IMR-90 (cell line): Measurements from ENCODE around the gene DDX24. TPM values are rescaled to one million over a fixed set of nuclear protein-coding genes. Genes with fewer than 3 reads are reported as not detected.

ENCODE experiments used
- ATAC-seq: fragments of 200-7000 bp; cut with Tn5 transposase; 2 replicates; pipeline ENCODE4 v1.9.1; 2020; ENCODE audit warnings: low read depth, mild to moderate bottlenecking, moderate library complexity
- BruUV-seq: library from RNA; stranded (reverse); fragments of 400-500 nt; replicated peaks from 2 replicates; lab custom pipeline; 2021; lab: Mats Ljungman, UMichigan
- CTCF ChIA-PET: fragments of 300-600 bp; formaldehyde crosslinking; extraction: SDS; loops from one replicate; lab custom pipeline; 2021; ENCODE audit warnings: antibody characterized with exemption; lab: Yijun Ruan, JAX
- POLR2A ChIA-PET: fragments of 300-600 bp; sonication (Branson Sonifier 250); formaldehyde crosslinking; loops from one replicate; lab custom pipeline; 2022; ENCODE audit warnings: antibody characterized with exemption; ENCODE audit not compliant: unreplicated experiment; lab: Charles Lee
- DNase-seq: peaks from one replicate; pipeline ENCODE4 v3.0.0; 2013
- H2AFZ ChIP-seq: replicated peaks from 2 replicates; pipeline ENCODE3; 2013; ENCODE audit warnings: low read length, mild to moderate bottlenecking; ENCODE audit not compliant: poor library complexity
- H2AK5ac ChIP-seq: 2 replicates; pipeline ENCODE4 v1.6.1; 2013; ENCODE audit warnings: low read depth, low read length, inconsistent platforms
- H2AK9ac ChIP-seq: replicated peaks from 2 replicates; pipeline ENCODE3; 2013; ENCODE audit warnings: mild to moderate bottlenecking, low read depth, low read length, moderate library complexity; ENCODE audit not compliant: poor library complexity
- H2BK120ac ChIP-seq: 2 replicates; pipeline ENCODE4 v1.6.1; 2013; ENCODE audit warnings: low read depth, low read length, inconsistent platforms
- H2BK15ac ChIP-seq: 3 replicates; pipeline ENCODE4 v1.6.1; 2013; ENCODE audit warnings: low read depth, low read length, inconsistent platforms
- H2BK20ac ChIP-seq: 2 replicates; pipeline ENCODE4 v1.6.1; 2013; ENCODE audit warnings: low read depth, mild to moderate bottlenecking, inconsistent platforms, low read length, moderate library complexity
- H2BK5ac ChIP-seq: 2 replicates; pipeline ENCODE4 v1.6.1; 2013; ENCODE audit warnings: mild to moderate bottlenecking, low read depth, low read length, inconsistent platforms; ENCODE audit not compliant: poor library complexity, severe bottlenecking
- H3K14ac ChIP-seq: replicated peaks from 2 replicates; pipeline ENCODE4 v1.6.1; 2013; ENCODE audit warnings: low read depth, low read length, inconsistent platforms
- H3K18ac ChIP-seq: 2 replicates; pipeline ENCODE4 v1.6.1; 2013; ENCODE audit warnings: low read depth, low read length, control low read depth
- H3K23ac ChIP-seq: 2 replicates; pipeline ENCODE4 v1.6.1; 2013; ENCODE audit warnings: low read depth, low read length, inconsistent platforms
- H3K27ac ChIP-seq: 2 replicates; pipeline ENCODE4 v1.5.1; 2013; ENCODE audit warnings: mild to moderate bottlenecking, control low read depth, low read length; ENCODE audit not compliant: insufficient read depth
- H3K27me3 ChIP-seq: 2 replicates; pipeline ENCODE4 v1.6.1; 2013; ENCODE audit warnings: low read length; ENCODE audit not compliant: control insufficient read depth, insufficient read depth
- H3K36me3 ChIP-seq: 2 replicates; pipeline ENCODE4 v1.6.1; 2013; ENCODE audit warnings: low read length, mixed read lengths; ENCODE audit not compliant: control insufficient read depth, insufficient read depth
- H3K4ac ChIP-seq: 2 replicates; pipeline ENCODE4 v1.6.1; 2013; ENCODE audit warnings: low read depth, low read length, inconsistent platforms
- H3K4me1 ChIP-seq: 2 replicates; pipeline ENCODE4 v1.6.1; 2013; ENCODE audit warnings: low read length, mixed read lengths; ENCODE audit not compliant: control insufficient read depth, insufficient read depth
- H3K4me2 ChIP-seq: 2 replicates; pipeline ENCODE4 v1.6.1; 2013; ENCODE audit warnings: low read depth, mild to moderate bottlenecking, control low read depth, low read length, moderate library complexity
- H3K4me3 ChIP-seq: 2 replicates; pipeline ENCODE4 v1.5.1; 2013; ENCODE audit warnings: low read depth, mild to moderate bottlenecking, control low read depth, low read length, moderate library complexity; ENCODE audit not compliant: insufficient read depth
- H3K56ac ChIP-seq: 2 replicates; pipeline ENCODE4 v1.6.1; 2013; ENCODE audit warnings: low read length, inconsistent platforms; ENCODE audit not compliant: insufficient read depth; ENCODE audit errors: extremely low read depth
- H3K79me1 ChIP-seq, 2 experiments: 2 replicates each; pipeline ENCODE4 v1.6.1; 2013; ENCODE audit warnings: low read length in 2 of 2, inconsistent platforms in 1 of 2, low read depth in 1 of 2
- H3K9ac ChIP-seq: 2 replicates; pipeline ENCODE4 v1.6.1; 2013; ENCODE audit warnings: low read depth, low read length, control low read depth
- H3K9me1 ChIP-seq: 2 replicates; pipeline ENCODE4 v1.6.1; 2013; ENCODE audit warnings: low read length, inconsistent platforms; ENCODE audit not compliant: insufficient read depth
- H3K9me3 ChIP-seq: 2 replicates; pipeline ENCODE4 v1.6.1; 2013; ENCODE audit warnings: low read length; ENCODE audit not compliant: control insufficient read depth, insufficient read depth
- H4K20me1 ChIP-seq: 2 replicates; pipeline ENCODE4 v1.6.1; 2013; ENCODE audit warnings: low read length, inconsistent platforms; ENCODE audit not compliant: insufficient read depth
- H4K5ac ChIP-seq: 2 replicates; pipeline ENCODE4 v1.6.1; 2013; ENCODE audit warnings: mild to moderate bottlenecking, low read depth, low read length, control low read depth
- H4K8ac ChIP-seq, 2 experiments: 2 replicates each; pipeline ENCODE4 v1.6.1; 2013; ENCODE audit warnings: low read depth in 2 of 2, low read length in 2 of 2, control low read depth in 1 of 2, inconsistent platforms in 1 of 2
- H4K91ac ChIP-seq: 2 replicates; pipeline ENCODE4 v1.6.1; 2013; ENCODE audit warnings: low read depth, low read length, inconsistent platforms; ENCODE audit not compliant: insufficient read depth
- CEBPB ChIP-seq: IDR thresholded peaks from 2 replicates; pipeline ENCODE4 v1.6.1; 2012; ENCODE audit warnings: low read depth, low read length, improper control_type of control experiment
- ELK1 ChIP-seq: fragments of 150-350 bp; IDR thresholded peaks from 2 replicates; pipeline ENCODE4 v1.6.1; 2016; ENCODE audit warnings: low read depth, mild to moderate bottlenecking, low read length, moderate library complexity, borderline replicate concordance
- MAFK ChIP-seq: IDR thresholded peaks from 2 replicates; pipeline ENCODE4 v1.6.1; 2012; ENCODE audit warnings: low read depth, low read length, improper control_type of control experiment
- NFE2L2 ChIP-seq: fragments of 150-350 bp; IDR thresholded peaks from 2 replicates; pipeline ENCODE4 v1.6.1; 2016; ENCODE audit warnings: low read depth, mild to moderate bottlenecking, low read length
- SMC3 ChIP-seq: fragments of 150-350 bp; IDR thresholded peaks from 2 replicates; pipeline ENCODE4 v1.6.1; 2016; ENCODE audit warnings: low read depth, mild to moderate bottlenecking, antibody characterized with exemption, low read length, moderate library complexity
- USF2 ChIP-seq: fragments of 150-350 bp; IDR thresholded peaks from 2 replicates; pipeline ENCODE4 v1.6.1; 2017; ENCODE audit warnings: mild to moderate bottlenecking, antibody characterized with exemption, low read length, low read depth
- WGBS, 2 experiments: methylation state at CpG; one replicate each; pipeline versions ENCODE4 v1.1.5 to v1.1.7; 2013; ENCODE audit warnings: missing lambda C conversion rate in 2 of 2; ENCODE audit not compliant: insufficient read length in 1 of 2; ENCODE audit errors: extremely low coverage in 2 of 2; 5-methylcytosine and 5-hydroxymethylcytosine counted together
- dilution Hi-C: fragments of 300-500 bp; cut with HindIII; formaldehyde crosslinking; loops from one replicate; pipeline ENCODE4 v1.14.3; 2018; ENCODE audit warnings: low sequenced_read_pairs; ENCODE audit not compliant: unreplicated experiment
- in situ Hi-C: fragments of 300-500 bp; cut with MboI; formaldehyde crosslinking; loops from 3 replicates; pipeline ENCODE4 v1.14.3; 2019; ENCODE audit warnings: low sequenced_read_pairs, inconsistent platforms, mixed read lengths
- intact Hi-C: fragments of 100-400 bp; cut with micrococcal nuclease; formaldehyde crosslinking; loops from 2 replicates; pipeline ENCODE4 v1.10.0; 2022
- polyA plus RNA-seq, 3 experiments: library from polyadenylated mRNA; depleted of rRNA; stranded (reverse); fragments of >200 nt; gene quantifications; 2 replicates each; pipeline ENCODE4 v1.2.3, GENCODE V29; 2012; ENCODE audit warnings: low replicate concordance in 1 of 3
- total RNA-seq: library from RNA; depleted of rRNA; stranded (reverse); fragments of >200 nt; gene quantifications from 2 replicates; pipeline ENCODE4 v1.2.3, GENCODE V29; 2012

The DDX24 gene
- total and polyA plus RNA-seq, 2 of the 4 experiments (the other 2 are of a cell fraction): 134 to 155 TPM

- no TSS peak for BruUV-seq
- no peak overlapping the region for H2BK20ac ChIP-seq
- H3K4me3 ChIP-seq: no peak overlapping the region
- no CpG with 5 or more reads among the region's 2 CpGs for WGBS, 2 experiments
- CTCF ChIA-PET: no interaction called here
- no peak overlapping the region for H4K91ac ChIP-seq
- POLR2A ChIA-PET: no interaction called here
- no peak overlapping the region for H3K4ac ChIP-seq
- no peaks in the 10 kb centered on the region for H4K20me1 ChIP-seq
- no peak overlapping the region for H4K5ac ChIP-seq
- dilution Hi-C loops: no loop called here
- H2AK9ac ChIP-seq: no peak overlapping the region
- no peak overlapping the region for H3K56ac ChIP-seq
- no peak overlapping the region for H2BK5ac ChIP-seq
- H2BK15ac ChIP-seq: no peak overlapping the region
- H3K27ac ChIP-seq: no peak overlapping the region
- no peaks in the 10 kb centered on the region for H3K9me1 ChIP-seq
- no peak overlapping the region for H3K18ac ChIP-seq
- H4K8ac ChIP-seq: no peak overlapping the region
- in situ Hi-C loops: no loop called here
- intact Hi-C loops: no loop called here
- H3K4me1 ChIP-seq: no peaks in the 10 kb centered on the region; the same call in 1 of the 2 replicates
- H3K23ac ChIP-seq: no peak overlapping the region
- DNase-seq (no peak), ATAC-seq (no peak)
- H3K9ac ChIP-seq: no peak overlapping the region
- no peak overlapping the region for H3K14ac ChIP-seq
- no peak overlapping the region for H2BK120ac ChIP-seq
- no peak overlapping the region for H2AK5ac ChIP-seq
- H2AFZ ChIP-seq: no peak overlapping the region
- H3K27me3 ChIP-seq: no peaks in the 10 kb centered on the region
- no peaks in the 10 kb centered on the region for H3K36me3 ChIP-seq
- no peaks in the 10 kb centered on the region for H3K9me3 ChIP-seq
- peaks cover 2 to 10% of the 10 kb centered on the region in 2 experiments; a peak in 3 of 4 replicates for H3K79me1 ChIP-seq
- TF ChIP-seq MAFK: no peak
- no peak for TF ChIP-seq ELK1
- no peak for TF ChIP-seq USF2
- no peak for TF ChIP-seq SMC3
- no peak for TF ChIP-seq CEBPB
- TF ChIP-seq NFE2L2: no peak
- H3K4me2 ChIP-seq: no peak overlapping the region
Observed at GRCh38 chr14:94093418-94093817, 12.4 kb upstream of the DDX24 start.
